H9 (cell line): ENCODE data around the gene CDNF. TPM values are rescaled to one million over a fixed set of nuclear protein-coding genes. Genes with fewer than 3 reads are reported as not detected.

ENCODE experiments used
- DNase-seq: peaks from one replicate; pipeline ENCODE4 v3.0.0-alpha.2; 2017
- H2AFZ ChIP-seq: one replicate; pipeline ENCODE4 v1.6.1; 2013; ENCODE audit warnings: mild to moderate bottlenecking, low read length, control low read depth, moderate library complexity
- H2AK5ac ChIP-seq: 2 replicates; pipeline ENCODE4 v1.6.1; 2013; ENCODE audit warnings: low read length, control low read depth, mixed read lengths; ENCODE audit not compliant: insufficient read length
- H2BK120ac ChIP-seq: one replicate; pipeline ENCODE4 v1.6.1; 2013; ENCODE audit warnings: low read depth, mild to moderate bottlenecking, low read length, control low read depth, inconsistent platforms; ENCODE audit not compliant: poor library complexity, severe bottlenecking
- H2BK12ac ChIP-seq: 2 replicates; pipeline ENCODE4 v1.6.1; 2013; ENCODE audit warnings: low read length, control low read depth, mixed read lengths, low read depth; ENCODE audit not compliant: insufficient read length
- H2BK15ac ChIP-seq: 2 replicates; pipeline ENCODE4 v1.6.1; 2013; ENCODE audit warnings: low read depth, low read length, control low read depth
- H2BK20ac ChIP-seq: one replicate; pipeline ENCODE4 v1.6.1; 2013; ENCODE audit warnings: low read depth, mild to moderate bottlenecking, low read length, control low read depth, inconsistent platforms; ENCODE audit not compliant: poor library complexity, severe bottlenecking
- H2BK5ac ChIP-seq: 2 replicates; pipeline ENCODE4 v1.6.1; 2013; ENCODE audit warnings: low read length, control low read depth, mixed read lengths; ENCODE audit not compliant: insufficient read length
- H3K14ac ChIP-seq: 2 replicates; pipeline ENCODE4 v1.6.1; 2013; ENCODE audit warnings: low read length, control low read depth; ENCODE audit not compliant: insufficient read depth
- H3K18ac ChIP-seq: 2 replicates; pipeline ENCODE4 v1.6.1; 2013; ENCODE audit warnings: low read depth, mild to moderate bottlenecking, mixed read lengths, low read length, control low read depth; ENCODE audit not compliant: insufficient read length
- H3K23ac ChIP-seq: 2 replicates; pipeline ENCODE4 v1.6.1; 2013; ENCODE audit warnings: low read length, control low read depth, mixed read lengths, low read depth; ENCODE audit not compliant: insufficient read length
- H3K23me2 ChIP-seq: 2 replicates; pipeline ENCODE4 v1.6.1; 2013; ENCODE audit warnings: low read depth, mild to moderate bottlenecking, mixed read lengths, low read length, control low read depth; ENCODE audit not compliant: insufficient read length, poor library complexity, severe bottlenecking
- H3K27ac ChIP-seq: 2 replicates; pipeline ENCODE4 v1.5.1; 2013; ENCODE audit warnings: low read length, control low read depth, mixed read lengths, low read depth; ENCODE audit not compliant: insufficient read length
- H3K27me3 ChIP-seq: 2 replicates; pipeline ENCODE4 v1.6.1; 2013; ENCODE audit warnings: low read length, control low read depth, inconsistent platforms; ENCODE audit not compliant: insufficient read depth
- H3K4ac ChIP-seq: 2 replicates; pipeline ENCODE4 v1.6.1; 2013; ENCODE audit warnings: low read depth, mild to moderate bottlenecking, control low read depth, inconsistent platforms, low read length, moderate library complexity
- H3K4me1 ChIP-seq: 2 replicates; pipeline ENCODE4 v1.6.1; 2013; ENCODE audit warnings: low read length, control low read depth, inconsistent platforms; ENCODE audit not compliant: insufficient read depth
- H3K4me2 ChIP-seq: 2 replicates; pipeline ENCODE4 v1.6.1; 2013; ENCODE audit warnings: low read length, control low read depth, mixed read lengths; ENCODE audit not compliant: insufficient read length, insufficient read depth
- H3K56ac ChIP-seq: 2 replicates; pipeline ENCODE4 v1.6.1; 2013; ENCODE audit warnings: low read depth, mild to moderate bottlenecking, mixed read lengths, low read length, control low read depth; ENCODE audit not compliant: insufficient read length
- H3K79me1 ChIP-seq: 2 replicates; pipeline ENCODE4 v1.6.1; 2013; ENCODE audit warnings: low read depth, mild to moderate bottlenecking, moderate library complexity, low read length, control low read depth, inconsistent platforms; ENCODE audit not compliant: insufficient read depth, poor library complexity, severe bottlenecking
- H3K79me2 ChIP-seq: 2 replicates; pipeline ENCODE4 v1.6.1; 2013; ENCODE audit warnings: low read length, control low read depth, inconsistent platforms; ENCODE audit not compliant: insufficient read depth
- H3K9ac ChIP-seq: 2 replicates; pipeline ENCODE4 v1.6.1; 2013; ENCODE audit warnings: low read length, control low read depth, mixed read lengths; ENCODE audit not compliant: insufficient read length; ENCODE audit errors: extremely low read depth
- H3K9me3 ChIP-seq: one replicate; pipeline ENCODE4 v1.6.1; 2013; ENCODE audit warnings: low read depth, low read length, inconsistent platforms; ENCODE audit not compliant: control insufficient read depth
- H3T11ph ChIP-seq: one replicate; pipeline ENCODE4 v1.6.1; 2013; ENCODE audit warnings: mild to moderate bottlenecking, low read length, control low read depth, inconsistent platforms
- H4K20me1 ChIP-seq: one replicate; pipeline ENCODE4 v1.6.1; 2013; ENCODE audit not compliant: control insufficient read depth, insufficient read length, insufficient read depth
- H4K5ac ChIP-seq: 2 replicates; pipeline ENCODE4 v1.6.1; 2013; ENCODE audit warnings: low read depth, mild to moderate bottlenecking, mixed read lengths, low read length, control low read depth; ENCODE audit not compliant: insufficient read length
- H4K8ac ChIP-seq: replicated peaks from 2 replicates; pipeline ENCODE4 v1.6.1; 2013; ENCODE audit warnings: low read length, control low read depth, mixed read lengths, low read depth; ENCODE audit not compliant: insufficient read length
- H4K91ac ChIP-seq: 2 replicates; pipeline ENCODE4 v1.6.1; 2013; ENCODE audit warnings: low read depth, mild to moderate bottlenecking, moderate library complexity, mixed read lengths, low read length, control low read depth; ENCODE audit not compliant: insufficient read length
- H3K27ac Mint-ChIP-seq, 3 experiments: 2 replicates in 2 of 3; 3 replicates in 1 of 3; pipeline ENCODE4 v1.8.0; 2020 to 2021; ENCODE audit warnings: mixed read lengths in 3 of 3, mild to moderate bottlenecking in 1 of 3, moderate library complexity in 1 of 3
- H3K27me3 Mint-ChIP-seq: 2 replicates; pipeline ENCODE4 v1.8.0; 2021; ENCODE audit warnings: low read depth, mild to moderate bottlenecking, moderate library complexity, mixed read lengths
- H3K36me3 Mint-ChIP-seq, 3 experiments: 2 replicates in 2 of 3; 3 replicates in 1 of 3; pipeline ENCODE4 v1.8.0; 2020 to 2021; ENCODE audit warnings: low read depth in 3 of 3, mixed read lengths in 3 of 3; ENCODE audit not compliant: insufficient read depth in 1 of 3
- H3K4me1 Mint-ChIP-seq, 2 experiments: 2 replicates each; pipeline ENCODE4 v1.8.0; 2020; ENCODE audit warnings: mixed read lengths in 2 of 2
- H3K4me3 Mint-ChIP-seq, 2 experiments: 2 replicates in 1 of 2; 3 replicates in 1 of 2; pipeline ENCODE4 v1.8.0; 2020 to 2021; ENCODE audit warnings: mild to moderate bottlenecking in 2 of 2, mixed read lengths in 2 of 2, moderate library complexity in 1 of 2
- H3K9me3 Mint-ChIP-seq, 2 experiments: 2 replicates in 1 of 2; 3 replicates in 1 of 2; pipeline ENCODE4 v1.8.0; 2020; ENCODE audit warnings: mild to moderate bottlenecking in 2 of 2, mixed read lengths in 2 of 2, moderate library complexity in 1 of 2
- WGBS: extraction: QIAGEN DNeasy Blood & Tissue Kit; methylation state at CpG from one replicate; pipeline ENCODE4 v1.1.7; 2013; ENCODE audit warnings: missing lambda C conversion rate, low lambda C conversion rate, mixed read lengths; ENCODE audit not compliant: insufficient read length; ENCODE audit errors: extremely low coverage; 5-methylcytosine and 5-hydroxymethylcytosine counted together
- total RNA-seq: library from RNA; stranded (reverse); gene quantifications from 2 replicates; pipeline ENCODE4 v1.2.1, GENCODE V29; 2021
- TF ChIP-seq, protein P1 (sequence below): fragments of 200-600 bp; sonication (generic); conservative IDR thresholded peaks from 3 replicates; pipeline ENCODE4 v1.8.0; 2021; ENCODE audit warnings: antibody characterized with exemption, mild to moderate bottlenecking

CDNF gene
- total RNA-seq, 1 experiment from 2014 or later = 1.3 TPM

DNA sequence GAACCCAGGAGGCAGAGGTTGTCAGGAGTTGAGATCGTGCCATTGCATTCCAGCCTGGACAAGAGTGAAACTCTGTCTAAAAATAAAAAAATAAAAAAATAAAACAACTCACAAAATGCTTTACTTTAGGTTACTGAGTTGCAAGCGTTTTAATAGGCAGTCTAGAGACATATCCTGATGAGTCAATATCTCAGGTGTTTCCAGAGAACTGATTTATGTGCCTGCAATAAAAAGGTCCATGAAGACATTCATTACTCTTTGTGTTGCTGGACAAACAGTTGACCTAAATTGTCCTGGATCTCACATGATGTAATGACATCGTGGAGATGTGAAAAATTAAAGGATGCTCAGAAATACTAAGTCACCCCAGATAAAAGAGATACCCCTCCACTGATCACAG lies 31.5 kb downstream of the CDNF start:
- Histone ChIP-seq H3K23me2 (no peaks in the 10 kb centered on the region), H2BK12ac (no peak overlapping the region), H3K14ac (no peak overlapping the region), H4K5ac (no peak overlapping the region), H2AK5ac (no peak overlapping the region), H3K4ac (no peak overlapping the region), H3K79me2 (no peaks in the 10 kb centered on the region), H4K8ac (no peak overlapping the region), H3K27ac (no peak overlapping the region), H2AFZ (no peak overlapping the region), H3K4me1 (no peaks in the 10 kb centered on the region), H4K20me1 (no peaks in the 10 kb centered on the region), H3K56ac (no peak overlapping the region), H2BK120ac (no peak overlapping the region), H3K79me1 (no peaks in the 10 kb centered on the region), H3K4me2 (no peak overlapping the region), H2BK20ac (no peak overlapping the region), H2BK15ac (no peak overlapping the region), H4K91ac (no peak overlapping the region), H3T11ph (no peak overlapping the region), H3K23ac (no peak overlapping the region), H2BK5ac (no peak overlapping the region), H3K18ac (no peak overlapping the region), H3K9me3 (no peaks in the 10 kb centered on the region), H3K27me3 (no peaks in the 10 kb centered on the region), H3K9ac (no peak overlapping the region)
- no peak overlapping the region for H3K27ac Mint-ChIP-seq
- peaks cover 7% of the 10 kb centered on the region in 2 experiments for H3K4me1 Mint-ChIP-seq
- no peak for DNase-seq
- WGBS = no CpG with 5 or more reads among the region's 3 CpGs
- TF ChIP-seq, protein P1, sequence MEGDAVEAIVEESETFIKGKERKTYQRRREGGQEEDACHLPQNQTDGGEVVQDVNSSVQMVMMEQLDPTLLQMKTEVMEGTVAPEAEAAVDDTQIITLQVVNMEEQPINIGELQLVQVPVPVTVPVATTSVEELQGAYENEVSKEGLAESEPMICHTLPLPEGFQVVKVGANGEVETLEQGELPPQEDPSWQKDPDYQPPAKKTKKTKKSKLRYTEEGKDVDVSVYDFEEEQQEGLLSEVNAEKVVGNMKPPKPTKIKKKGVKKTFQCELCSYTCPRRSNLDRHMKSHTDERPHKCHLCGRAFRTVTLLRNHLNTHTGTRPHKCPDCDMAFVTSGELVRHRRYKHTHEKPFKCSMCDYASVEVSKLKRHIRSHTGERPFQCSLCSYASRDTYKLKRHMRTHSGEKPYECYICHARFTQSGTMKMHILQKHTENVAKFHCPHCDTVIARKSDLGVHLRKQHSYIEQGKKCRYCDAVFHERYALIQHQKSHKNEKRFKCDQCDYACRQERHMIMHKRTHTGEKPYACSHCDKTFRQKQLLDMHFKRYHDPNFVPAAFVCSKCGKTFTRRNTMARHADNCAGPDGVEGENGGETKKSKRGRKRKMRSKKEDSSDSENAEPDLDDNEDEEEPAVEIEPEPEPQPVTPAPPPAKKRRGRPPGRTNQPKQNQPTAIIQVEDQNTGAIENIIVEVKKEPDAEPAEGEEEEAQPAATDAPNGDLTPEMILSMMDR = no peak
- H3K4me3 Mint-ChIP-seq = no peak overlapping the region
- no peaks in the 10 kb centered on the region; a peak in 1 of 5 replicates for H3K9me3 Mint-ChIP-seq
- no peaks in the 10 kb centered on the region; the same call in 1 of the 2 replicates for H3K27me3 Mint-ChIP-seq
- no peaks in the 10 kb centered on the region for H3K36me3 Mint-ChIP-seq
